SJCRH30 (cell line): Measurements from ENCODE around the gene RPTOR. TPM values are rescaled to one million over a fixed set of nuclear protein-coding genes. Genes with fewer than 3 reads are reported as not detected.

Experiments used
- DNase-seq, 2 experiments: peaks; one replicate each; pipeline ENCODE4 v3.0.0-alpha.2; 2015 to 2020
- H3K27ac ChIP-seq: fragments of 250-450 bp; sonication (Bioruptor Pico); 2 replicates; pipeline ENCODE4 v1.5.1; 2020; ENCODE audit warnings: mild to moderate bottlenecking, moderate library complexity
- H3K27me3 ChIP-seq: fragments of 250-450 bp; sonication (Bioruptor Pico); 2 replicates; pipeline ENCODE4 v1.5.1; 2020; ENCODE audit warnings: mild to moderate bottlenecking, moderate library complexity
- H3K36me3 ChIP-seq: fragments of 250-450 bp; sonication (Bioruptor Pico); 2 replicates; pipeline ENCODE4 v1.5.1; 2020; ENCODE audit warnings: mild to moderate bottlenecking, moderate library complexity
- H3K4me1 ChIP-seq: fragments of 250-450 bp; sonication (Bioruptor Pico); 2 replicates; pipeline ENCODE4 v1.5.1; 2020; ENCODE audit warnings: mild to moderate bottlenecking, moderate library complexity
- H3K4me3 ChIP-seq: fragments of 250-450 bp; sonication (Bioruptor Pico); 2 replicates; pipeline ENCODE4 v1.5.1; 2020; ENCODE audit warnings: mild to moderate bottlenecking, moderate library complexity
- H3K9me3 ChIP-seq: fragments of 250-450 bp; sonication (Bioruptor Pico); replicated peaks from 2 replicates; pipeline ENCODE4 v1.5.1; 2020; ENCODE audit warnings: mild to moderate bottlenecking, moderate library complexity
- total RNA-seq: library from RNA; depleted of rRNA; stranded (reverse); fragments of >200 nt; shearing (Covaris generic); gene quantifications from 2 replicates; pipeline ENCODE4 v1.2.3, GENCODE V29; 2014

RPTOR gene
- total RNA-seq, 1 experiment from 2014 or later = 43.6 TPM

- Histone ChIP-seq H3K27ac (no peak overlapping the region), H3K4me1 (peaks cover 19% of the 10 kb centered on the region), H3K4me3 (no peak overlapping the region), H3K36me3 (no peaks in the 10 kb centered on the region), H3K27me3 (no peaks in the 10 kb centered on the region), H3K9me3 (no peaks in the 10 kb centered on the region)
- no peak for DNase-seq
Observed at GRCh38 chr17:80770881-80771611, 226.4 kb downstream of the RPTOR start.

GRCh38 chr17:80771612-80772005, 227.0 kb downstream of the RPTOR start:
- Histone ChIP-seq H3K27me3 (no peaks in the 10 kb centered on the region), H3K27ac (no peak overlapping the region), H3K4me1 (peaks cover 21% of the 10 kb centered on the region), H3K4me3 (no peak overlapping the region), H3K36me3 (no peaks in the 10 kb centered on the region), H3K9me3 (no peaks in the 10 kb centered on the region)
- no peak for DNase-seq

GRCh38 chr17:80772906-80773242, 228.2 kb downstream of the RPTOR start:
- H3K36me3 ChIP-seq = no peaks in the 10 kb centered on the region
- H3K27me3 ChIP-seq = no peaks in the 10 kb centered on the region
- DNase-seq = no peak
- no peak overlapping the region for H3K27ac ChIP-seq
- H3K9me3 ChIP-seq = no peaks in the 10 kb centered on the region
- no peak overlapping the region for H3K4me3 ChIP-seq
- H3K4me1 ChIP-seq = peaks cover 22% of the 10 kb centered on the region

GRCh38 chr17:80773243-80773991, 228.8 kb downstream of the RPTOR start:
- peaks cover 22% of the 10 kb centered on the region for H3K4me1 ChIP-seq
- H3K4me3 ChIP-seq = no peak overlapping the region
- no peaks in the 10 kb centered on the region for H3K36me3 ChIP-seq
- no peaks in the 10 kb centered on the region for H3K9me3 ChIP-seq
- no peak overlapping the region for H3K27ac ChIP-seq
- no peaks in the 10 kb centered on the region for H3K27me3 ChIP-seq
- DNase-seq = no peak

- Histone ChIP-seq H3K4me1 (peaks cover 22% of the 10 kb centered on the region), H3K9me3 (no peaks in the 10 kb centered on the region), H3K27ac (no peak overlapping the region), H3K27me3 (no peaks in the 10 kb centered on the region), H3K4me3 (no peak overlapping the region), H3K36me3 (no peaks in the 10 kb centered on the region)
- no peak for DNase-seq
Observed at GRCh38 chr17:80774146-80774545, 229.5 kb downstream of the RPTOR start.

GRCh38 chr17:80774643-80775281, 230.1 kb downstream of the RPTOR start:
- peak; percentile 65 to 80 for DNase-seq
- Histone ChIP-seq H3K27ac (no peak overlapping the region), H3K36me3 (no peaks in the 10 kb centered on the region), H3K4me1 (peaks cover 22% of the 10 kb centered on the region), H3K9me3 (no peaks in the 10 kb centered on the region), H3K27me3 (no peaks in the 10 kb centered on the region), H3K4me3 (no peak overlapping the region)

- no peak overlapping the region for H3K4me3 ChIP-seq
- H3K9me3 ChIP-seq = no peaks in the 10 kb centered on the region
- peaks cover 28% of the 10 kb centered on the region for H3K4me1 ChIP-seq
- no peaks in the 10 kb centered on the region for H3K27me3 ChIP-seq
- H3K36me3 ChIP-seq = no peaks in the 10 kb centered on the region
- H3K27ac ChIP-seq = no peak overlapping the region
- no peak for DNase-seq
Observed at GRCh38 chr17:80775863-80776262, 231.2 kb downstream of the RPTOR start.

GRCh38 chr17:80777274-80777673, 232.6 kb downstream of the RPTOR start:
- no peaks in the 10 kb centered on the region for H3K27me3 ChIP-seq
- no peaks in the 10 kb centered on the region for H3K36me3 ChIP-seq
- H3K27ac ChIP-seq = no peak overlapping the region
- no peak for DNase-seq
- no peaks in the 10 kb centered on the region for H3K9me3 ChIP-seq
- H3K4me1 ChIP-seq = peaks cover 30% of the 10 kb centered on the region
- no peak overlapping the region for H3K4me3 ChIP-seq

- Histone ChIP-seq H3K27me3 (no peaks in the 10 kb centered on the region), H3K36me3 (no peaks in the 10 kb centered on the region), H3K4me3 (no peak overlapping the region), H3K27ac (no peak overlapping the region), H3K4me1 (peaks cover 30% of the 10 kb centered on the region), H3K9me3 (no peaks in the 10 kb centered on the region)
- DNase-seq = no peak
Observed at GRCh38 chr17:80778716-80779115, 234.1 kb downstream of the RPTOR start.

GRCh38 chr17:80779336-80779735, 234.7 kb downstream of the RPTOR start:
- no peak overlapping the region for H3K4me3 ChIP-seq
- H3K27ac ChIP-seq = no peak overlapping the region
- H3K4me1 ChIP-seq = peaks cover 26% of the 10 kb centered on the region

GRCh38 chr17:80779961-80780380, 235.3 kb downstream of the RPTOR start:
- Histone ChIP-seq H3K27ac (peak overlapping the region; percentile 12; the same call in 1 of the 2 replicates), H3K36me3 (no peaks in the 10 kb centered on the region), H3K27me3 (no peaks in the 10 kb centered on the region), H3K4me1 (peaks cover 19% of the 10 kb centered on the region), H3K4me3 (peak overlapping the region; percentile 3), H3K9me3 (no peaks in the 10 kb centered on the region)
- no peak for DNase-seq

More at GRCh38 chr17:80779336-80779735, 234.7 kb downstream of the RPTOR start:
- DNase-seq = no peak
- H3K27me3 ChIP-seq = no peaks in the 10 kb centered on the region
- no peaks in the 10 kb centered on the region for H3K9me3 ChIP-seq
- H3K36me3 ChIP-seq = no peaks in the 10 kb centered on the region

- no peaks in the 10 kb centered on the region for H3K36me3 ChIP-seq
- peak overlapping the region; percentile 3 for H3K4me3 ChIP-seq
- H3K9me3 ChIP-seq = no peaks in the 10 kb centered on the region
- H3K27me3 ChIP-seq = no peaks in the 10 kb centered on the region
- H3K27ac ChIP-seq = peak overlapping the region; percentile 12
- H3K4me1 ChIP-seq = peaks cover 13% of the 10 kb centered on the region
- DNase-seq = peak; percentile 64 to 70
Observed at GRCh38 chr17:80780381-80781198, 236.0 kb downstream of the RPTOR start.

- peaks cover 15% of the 10 kb centered on the region for H3K4me1 ChIP-seq
- H3K4me3 ChIP-seq = no peak overlapping the region
- no peak for DNase-seq
- no peaks in the 10 kb centered on the region for H3K27me3 ChIP-seq
- no peaks in the 10 kb centered on the region for H3K36me3 ChIP-seq
- H3K27ac ChIP-seq = no peak overlapping the region
- no peaks in the 10 kb centered on the region for H3K9me3 ChIP-seq
Observed at GRCh38 chr17:80781211-80781610, 236.6 kb downstream of the RPTOR start.

- no peak overlapping the region for H3K27ac ChIP-seq
- H3K9me3 ChIP-seq = no peaks in the 10 kb centered on the region
- peaks cover 17% of the 10 kb centered on the region for H3K4me1 ChIP-seq
- no peak overlapping the region for H3K4me3 ChIP-seq
- H3K27me3 ChIP-seq = no peaks in the 10 kb centered on the region
- H3K36me3 ChIP-seq = no peaks in the 10 kb centered on the region
- DNase-seq = no peak
Observed at GRCh38 chr17:80781807-80782277, 237.2 kb downstream of the RPTOR start.
